ENCODE data around the gene SNTA1.
"Not testable (repeated sequence)": the region's sequence is repeated elsewhere in the genome, so short reads cannot be mapped to it uniquely, and the experiment has no call there.

Gene SNTA1

GRCh38 chr20:33465481-33466302 lies 22.1 kb upstream of the SNTA1 start:
- DNase-seq: no peak

- DNase-seq: not testable (repeated sequence)
These were observed 21.2 kb upstream of the SNTA1 start for GRCh38 chr20:33464759-33465158.

GRCh38 chr20:33463332-33464101 lies 20.0 kb upstream of the SNTA1 start:
- no peak for DNase-seq

- no peak for DNase-seq
These were observed 17.1 kb upstream of the SNTA1 start for GRCh38 chr20:33460711-33461110.

GRCh38 chr20:33459599-33459998 lies 16.0 kb upstream of the SNTA1 start:
- DNase-seq: no peak

GRCh38 chr20:33456916-33457642 lies 13.5 kb upstream of the SNTA1 start:
- peak; percentile 42 for DNase-seq

- no peak for DNase-seq
These were observed 7.3 kb upstream of the SNTA1 start for GRCh38 chr20:33450867-33451266.

- DNase-seq: no peak
These were observed 2.5 kb upstream of the SNTA1 start for GRCh38 chr20:33445881-33446625.

- no peak for DNase-seq
These were observed 1.4 kb upstream of the SNTA1 start for GRCh38 chr20:33444797-33445560.

GRCh38 chr20:33443006-33443511 lies 504 bp downstream of the SNTA1 start:
- no peak for DNase-seq

GRCh38 chr20:33442136-33443005 lies 1.2 kb downstream of the SNTA1 start:
- no peak for DNase-seq

GRCh38 chr20:33441142-33441955 lies 2.2 kb downstream of the SNTA1 start:
- no peak for DNase-seq

GRCh38 chr20:33440562-33440961 lies 3.0 kb downstream of the SNTA1 start:
- DNase-seq: not testable (repeated sequence)

- no peak for DNase-seq
These were observed 5.1 kb downstream of the SNTA1 start for GRCh38 chr20:33438481-33438880.

GRCh38 chr20:33437141-33437911 lies 6.2 kb downstream of the SNTA1 start:
- no peak for DNase-seq

GRCh38 chr20:33434434-33434833 lies 9.1 kb downstream of the SNTA1 start:
- no peak for DNase-seq

GRCh38 chr20:33433465-33434234 lies 9.9 kb downstream of the SNTA1 start:
- DNase-seq: no peak

GRCh38 chr20:33431797-33432381 lies 11.7 kb downstream of the SNTA1 start:
- no peak for DNase-seq

All from NCI-H1417 treated with DMSO at 0.1 percent for 48 hours (cell line).